UCSD-AML1 (cell line): ENCODE results near the gene ECHS1.
"Not testable (repeated sequence)": the region's sequence is repeated elsewhere in the genome, so short reads cannot be mapped to it uniquely, and the experiment has no call there.

Source experiments
- DNase-seq: peaks from one replicate; lab custom pipeline; 2025; ENCODE audit not compliant: unreplicated experiment; lab: John Stamatoyannopoulos, UW

ECHS1 gene

DNA sequence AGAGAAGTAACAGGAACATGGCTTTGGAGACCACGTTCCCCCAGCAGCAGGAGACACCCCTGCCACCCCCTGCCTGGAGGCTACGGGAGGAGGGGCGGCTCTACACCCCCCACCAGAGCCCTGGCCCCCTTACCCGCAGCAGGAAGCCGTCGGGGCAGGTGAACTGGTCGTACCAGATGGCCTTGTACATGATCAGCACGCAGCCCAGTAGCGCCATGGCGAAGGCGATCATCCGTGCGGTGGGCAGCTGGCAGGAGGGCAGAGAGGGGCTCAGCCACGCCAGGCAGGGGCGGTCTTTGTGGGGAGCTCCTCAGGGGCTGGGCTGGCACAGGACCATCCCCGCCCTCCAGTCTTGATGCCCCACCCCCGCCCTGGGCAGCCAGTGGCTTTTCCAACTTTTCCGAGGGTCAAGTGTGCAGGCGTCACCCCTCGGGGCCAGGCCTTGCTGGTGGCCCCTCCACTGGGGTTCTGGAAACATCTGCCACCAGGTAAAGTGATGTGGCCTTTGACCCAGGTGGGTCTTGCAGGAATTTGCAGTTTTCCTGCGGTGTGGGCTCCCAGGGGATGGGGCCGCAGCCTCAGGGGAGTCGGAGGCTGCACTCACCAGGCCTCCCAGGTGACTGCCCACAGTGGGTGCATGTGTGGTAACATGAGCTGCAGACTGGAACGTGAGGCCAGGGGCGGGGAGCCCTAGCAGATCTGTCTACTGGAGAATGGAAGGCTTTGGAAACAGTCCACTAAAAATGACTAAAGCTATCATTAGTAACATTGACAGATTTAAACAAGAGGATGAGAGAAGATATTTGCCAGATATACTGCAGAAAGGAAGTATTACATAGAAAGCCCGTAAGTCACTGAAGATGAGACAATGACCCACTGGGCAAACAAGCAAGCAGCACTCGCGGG lies 46.2 kb downstream of the ECHS1 start:
- no peak for DNase-seq

DNA sequence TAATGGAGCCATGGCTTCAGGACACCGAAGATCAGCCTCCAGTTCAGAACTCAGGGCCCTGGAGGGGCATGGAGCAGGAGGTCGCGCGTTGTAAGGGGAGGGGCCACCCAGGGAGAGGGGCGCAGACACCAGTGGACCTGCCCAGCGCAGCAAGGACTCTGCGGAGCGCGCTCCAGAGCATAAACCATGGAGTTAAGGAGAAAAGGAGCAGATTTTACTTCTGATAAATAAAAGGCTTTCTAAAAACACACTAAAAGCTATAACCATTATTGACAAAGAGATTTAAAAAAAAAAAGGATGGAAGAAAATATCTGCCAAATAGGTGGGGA lies 47.0 kb downstream of the ECHS1 start:
- no peak for DNase-seq

DNA sequence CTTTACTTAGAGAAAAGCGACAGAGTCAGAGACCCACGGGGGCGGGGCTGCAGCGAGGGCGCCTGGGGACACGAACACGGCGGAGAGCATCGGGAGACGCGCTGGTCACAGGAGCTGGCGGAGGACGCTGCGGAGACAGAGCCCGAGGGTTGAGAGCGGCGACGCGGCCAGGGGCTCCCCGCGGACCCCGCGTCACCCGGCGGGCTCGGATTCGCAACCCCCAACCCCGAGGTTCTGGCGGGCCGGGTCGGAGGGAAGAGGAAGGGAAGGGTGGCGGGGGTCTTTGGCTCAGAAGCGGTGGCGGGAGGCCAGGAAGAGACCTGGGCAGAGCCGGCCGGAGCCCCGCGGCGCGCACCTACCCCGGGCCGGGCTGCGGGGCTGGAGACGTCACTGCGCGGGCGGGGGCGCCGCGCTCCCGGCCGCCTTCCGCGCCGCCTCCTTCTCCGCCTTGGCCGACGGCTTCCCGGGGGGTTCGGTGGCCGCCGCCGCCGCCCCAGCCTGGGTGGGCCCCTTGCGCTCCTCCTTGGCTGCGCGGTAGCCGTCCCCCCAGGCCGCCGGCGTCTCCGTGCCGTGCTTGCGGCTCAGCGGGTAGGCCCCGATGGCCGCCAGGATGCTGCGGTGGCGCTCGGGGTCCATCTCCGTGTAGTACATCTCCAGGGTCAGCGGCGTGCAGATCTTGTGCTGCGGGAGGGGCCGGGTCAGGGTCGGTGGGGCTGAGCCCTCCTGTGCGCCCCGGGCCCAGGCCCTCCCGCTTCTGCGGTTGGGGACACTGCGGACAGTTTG lies 47.5 kb downstream of the ECHS1 start:
- DNase-seq = no peak

- DNase-seq = no peak
Measured at GRCh38 chr10:133324857-133325260, 48.3 kb downstream of the ECHS1 start.

DNA sequence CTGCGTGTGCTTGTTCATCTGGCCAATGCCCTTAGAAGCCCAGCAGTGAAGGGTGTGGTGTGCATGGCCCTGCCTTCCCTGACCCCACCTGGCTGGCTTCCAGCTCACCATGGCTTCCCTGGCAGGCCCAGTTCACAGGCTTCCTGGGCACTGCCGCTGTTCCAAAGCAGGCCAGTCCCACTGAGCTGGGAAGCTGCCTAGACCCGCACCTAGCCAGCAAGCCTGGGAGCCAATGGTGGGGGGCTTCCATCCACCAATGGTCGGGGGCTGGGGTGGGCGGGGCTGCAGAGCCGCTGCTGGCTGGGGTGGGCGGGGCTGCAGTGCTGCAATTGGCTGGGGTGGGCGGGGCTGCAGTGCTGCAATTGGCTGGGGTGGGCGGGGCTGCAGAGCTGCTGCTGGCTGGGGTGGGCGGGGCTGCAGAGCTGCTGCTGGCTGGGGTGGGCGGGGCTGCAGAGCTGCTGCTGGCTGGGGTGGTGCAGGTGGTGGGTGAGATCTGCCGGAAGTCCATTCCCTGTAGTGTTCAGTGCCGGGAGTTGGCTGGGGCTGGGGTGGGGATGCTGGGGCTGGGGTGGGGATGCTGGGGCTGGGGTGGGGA lies 48.9 kb downstream of the ECHS1 start:
- DNase-seq = peak; percentile 50

GRCh38 chr10:133322064-133322709 lies 51.0 kb downstream of the ECHS1 start:
- DNase-seq = not testable (repeated sequence)

GRCh38 chr10:133320852-133321422 lies 52.2 kb downstream of the ECHS1 start:
- DNase-seq = not testable (repeated sequence)

- peak; percentile 83 for DNase-seq
Measured at GRCh38 chr10:133318494-133319127, 54.5 kb downstream of the ECHS1 start.

- DNase-seq = no peak
Measured at GRCh38 chr10:133316732-133317131, 56.4 kb downstream of the ECHS1 start.

DNA sequence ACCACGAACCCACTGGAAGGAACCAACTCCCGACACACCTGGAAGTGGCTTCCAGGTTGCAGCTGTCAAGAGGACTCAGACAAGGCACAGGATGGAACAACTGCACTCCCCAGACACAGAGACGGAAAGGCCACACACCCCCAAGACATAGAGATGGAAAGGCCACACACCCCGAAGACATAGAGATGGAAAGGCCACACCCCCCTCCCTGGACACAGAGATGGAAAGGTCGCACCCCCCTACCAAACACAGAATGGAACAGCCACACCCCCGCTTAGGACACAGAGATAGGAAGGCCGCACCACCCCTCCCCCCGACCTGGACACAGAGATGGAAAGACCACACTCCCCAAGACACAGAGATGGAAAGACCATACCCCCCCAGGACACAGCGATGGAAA lies 56.9 kb downstream of the ECHS1 start:
- DNase-seq = no peak

DNA sequence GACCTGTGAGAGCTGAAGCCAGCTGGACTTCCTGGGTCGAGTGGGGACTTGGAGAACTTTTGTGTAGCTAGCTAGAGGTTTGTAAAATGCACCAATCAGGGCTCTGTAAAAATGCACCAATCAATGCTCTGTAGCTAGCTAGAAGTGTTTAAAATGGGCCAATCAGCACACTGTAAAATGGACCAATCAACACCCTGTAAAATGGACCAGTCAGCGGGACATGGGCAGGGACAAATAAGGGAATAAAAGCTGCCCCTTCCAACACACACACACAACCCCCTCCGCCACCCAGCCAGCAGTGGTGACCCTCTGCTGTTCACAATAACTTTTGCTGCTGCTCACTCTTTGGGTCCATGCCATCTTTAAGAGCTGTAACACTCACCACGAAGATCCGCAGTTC lies 57.3 kb downstream of the ECHS1 start:
- DNase-seq = no peak

GRCh38 chr10:133314911-133315310 lies 58.2 kb downstream of the ECHS1 start:
- DNase-seq = no peak

DNA sequence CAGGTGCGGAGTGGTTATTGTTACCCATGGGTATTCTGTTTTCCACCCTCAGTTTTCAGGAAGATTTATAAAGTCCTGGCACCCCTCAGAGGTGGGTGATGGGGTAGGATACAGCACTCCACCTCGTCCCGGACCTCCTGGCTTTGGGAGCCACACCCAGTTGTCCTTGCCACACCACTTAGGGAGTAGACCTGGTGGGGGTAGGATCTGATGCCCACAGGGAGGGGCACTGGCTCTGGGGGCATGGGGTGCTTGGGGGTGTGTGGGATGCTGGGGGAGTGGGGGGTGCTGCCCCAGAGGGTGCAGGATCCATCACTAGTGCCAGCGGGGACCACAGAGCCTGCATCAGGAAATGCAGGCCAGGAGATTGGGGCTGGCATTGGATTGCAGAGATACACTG lies 60.0 kb downstream of the ECHS1 start:
- no peak for DNase-seq

DNA sequence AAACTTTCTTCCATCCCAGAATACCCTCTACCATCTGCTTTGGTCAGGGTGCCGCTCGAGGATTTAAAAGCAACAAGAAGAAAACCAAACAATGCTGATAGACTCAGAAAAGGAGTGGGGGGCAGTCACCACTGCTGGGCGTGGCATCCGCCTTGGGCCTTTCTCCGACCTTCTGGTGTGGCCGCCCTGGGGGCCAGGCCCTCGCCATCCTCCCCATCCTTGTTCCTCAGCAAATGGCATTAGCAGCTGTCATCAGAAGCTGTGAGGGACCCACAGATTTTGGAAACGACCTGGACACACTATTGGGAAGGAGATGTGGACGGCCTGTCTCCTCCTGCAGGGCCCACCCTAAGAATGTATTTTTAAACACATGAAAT lies 60.4 kb downstream of the ECHS1 start:
- no peak for DNase-seq
